PFSK-1 (cell line): ENCODE data around the gene TMEM182.

Source experiments
- FOXP2 ChIP-seq: optimal IDR thresholded peaks from 2 replicates; pipeline ENCODE3; 2011; ENCODE audit warnings: borderline replicate concordance, control low read depth, inconsistent platforms; ENCODE audit not compliant: insufficient read depth; ENCODE audit errors: extremely low read length, extremely low read depth
- POLR2AphosphoS5 ChIP-seq: IDR thresholded peaks from 2 replicates; pipeline ENCODE4 v1.6.1; 2012; ENCODE audit warnings: low read depth, mild to moderate bottlenecking, control low read depth, low read length, moderate library complexity
- SIN3A ChIP-seq: IDR thresholded peaks from 2 replicates; pipeline ENCODE4 v1.6.1; 2012; ENCODE audit warnings: mild to moderate bottlenecking, low read length, moderate library complexity, borderline replicate concordance; ENCODE audit not compliant: insufficient read depth
- TAF1 ChIP-seq: IDR thresholded peaks from 2 replicates; pipeline ENCODE4 v1.6.1; 2012; ENCODE audit warnings: low read length, control low read depth, borderline replicate concordance; ENCODE audit not compliant: insufficient read depth
- TF ChIP-seq, protein P1 (sequence below), 2 experiments: IDR thresholded peaks; 2 replicates each; pipeline versions ENCODE4 v1.6.1 to v1.8.0; 2011 to 2012; ENCODE audit warnings: low read depth in 2 of 2, low read length in 2 of 2, control low read depth in 1 of 2, inconsistent platforms in 1 of 2, mild to moderate bottlenecking in 1 of 2, moderate library complexity in 1 of 2; ENCODE audit not compliant: insufficient read depth in 1 of 2

Gene TMEM182

DNA sequence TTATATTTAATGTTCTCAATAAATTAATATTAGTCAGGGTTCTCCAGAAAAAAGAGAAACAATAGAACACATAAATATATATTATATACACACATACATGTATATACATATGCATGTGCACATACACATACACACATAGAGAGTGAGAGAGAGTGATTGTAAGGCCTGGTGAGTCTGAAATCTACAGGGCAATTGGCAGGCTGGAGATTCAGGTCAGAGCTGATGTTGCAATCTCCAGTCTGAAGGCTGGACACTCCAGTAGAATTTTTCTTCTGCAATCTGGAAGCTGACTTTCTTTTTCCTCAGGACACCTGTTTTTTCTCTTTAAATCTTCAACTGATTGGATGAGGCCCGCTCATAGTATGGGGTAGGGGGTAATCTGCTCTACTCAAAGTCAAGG is 3.2 kb downstream of the TMEM182 start:
- no peak for TF ChIP-seq FOXP2

DNA sequence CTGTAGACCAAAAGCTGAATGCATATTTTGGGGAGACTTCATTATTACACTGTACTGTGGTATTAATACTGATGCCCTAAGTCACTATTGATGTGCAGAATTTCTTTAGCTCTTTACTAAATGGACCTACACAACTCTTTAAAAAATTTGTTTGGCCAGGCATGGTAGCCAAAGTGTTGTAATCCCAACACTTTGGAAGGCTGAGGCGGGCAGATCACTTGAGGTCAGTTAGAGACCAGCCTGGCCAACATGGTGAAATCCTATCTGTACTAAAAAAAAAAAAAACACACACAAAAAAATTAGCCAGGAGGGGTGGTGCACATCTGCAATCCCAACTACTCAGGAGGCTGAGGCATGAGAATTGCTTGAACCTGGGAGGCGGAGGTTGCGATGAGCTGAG is 6.4 kb downstream of the TMEM182 start:
- TF ChIP-seq SIN3A (no peak), POLR2AphosphoS5 (no peak), TAF1 (no peak)
- TF ChIP-seq, protein P1, sequence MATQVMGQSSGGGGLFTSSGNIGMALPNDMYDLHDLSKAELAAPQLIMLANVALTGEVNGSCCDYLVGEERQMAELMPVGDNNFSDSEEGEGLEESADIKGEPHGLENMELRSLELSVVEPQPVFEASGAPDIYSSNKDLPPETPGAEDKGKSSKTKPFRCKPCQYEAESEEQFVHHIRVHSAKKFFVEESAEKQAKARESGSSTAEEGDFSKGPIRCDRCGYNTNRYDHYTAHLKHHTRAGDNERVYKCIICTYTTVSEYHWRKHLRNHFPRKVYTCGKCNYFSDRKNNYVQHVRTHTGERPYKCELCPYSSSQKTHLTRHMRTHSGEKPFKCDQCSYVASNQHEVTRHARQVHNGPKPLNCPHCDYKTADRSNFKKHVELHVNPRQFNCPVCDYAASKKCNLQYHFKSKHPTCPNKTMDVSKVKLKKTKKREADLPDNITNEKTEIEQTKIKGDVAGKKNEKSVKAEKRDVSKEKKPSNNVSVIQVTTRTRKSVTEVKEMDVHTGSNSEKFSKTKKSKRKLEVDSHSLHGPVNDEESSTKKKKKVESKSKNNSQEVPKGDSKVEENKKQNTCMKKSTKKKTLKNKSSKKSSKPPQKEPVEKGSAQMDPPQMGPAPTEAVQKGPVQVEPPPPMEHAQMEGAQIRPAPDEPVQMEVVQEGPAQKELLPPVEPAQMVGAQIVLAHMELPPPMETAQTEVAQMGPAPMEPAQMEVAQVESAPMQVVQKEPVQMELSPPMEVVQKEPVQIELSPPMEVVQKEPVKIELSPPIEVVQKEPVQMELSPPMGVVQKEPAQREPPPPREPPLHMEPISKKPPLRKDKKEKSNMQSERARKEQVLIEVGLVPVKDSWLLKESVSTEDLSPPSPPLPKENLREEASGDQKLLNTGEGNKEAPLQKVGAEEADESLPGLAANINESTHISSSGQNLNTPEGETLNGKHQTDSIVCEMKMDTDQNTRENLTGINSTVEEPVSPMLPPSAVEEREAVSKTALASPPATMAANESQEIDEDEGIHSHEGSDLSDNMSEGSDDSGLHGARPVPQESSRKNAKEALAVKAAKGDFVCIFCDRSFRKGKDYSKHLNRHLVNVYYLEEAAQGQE (IDR thresholded peaks at IDR 0.05; ENCODE audit: insufficient read depth in 1 of 2, low read depth in 2 of 2, low read length in 2 of 2) = no peak

DNA sequence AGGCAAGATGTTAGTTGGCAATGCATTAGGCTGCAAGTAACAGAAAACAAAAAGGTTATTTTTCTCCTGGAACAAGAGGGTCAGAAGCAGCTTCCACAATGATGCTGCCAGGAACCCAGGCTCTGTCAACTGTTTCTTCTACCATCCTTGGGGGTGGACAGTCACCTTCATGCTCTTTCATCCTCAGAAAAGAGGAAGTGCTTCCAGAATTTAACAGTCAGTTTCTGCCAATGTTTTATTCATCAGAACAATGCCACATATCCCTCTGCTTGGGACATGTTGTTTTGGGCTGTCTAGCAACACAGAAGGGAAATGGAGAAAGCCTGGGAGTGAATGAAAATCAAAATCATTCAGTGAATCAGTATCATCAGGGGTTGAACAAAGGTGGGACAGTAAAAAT is 7.1 kb downstream of the TMEM182 start:
- no peak for TF ChIP-seq FOXP2
- TF ChIP-seq, protein P1 (IDR thresholded peaks at IDR 0.05; ENCODE audit: insufficient read depth in 1 of 2, low read depth in 2 of 2, low read length in 2 of 2) = no peak
- no peak for TF ChIP-seq POLR2AphosphoS5
- no peak for TF ChIP-seq TAF1
- no peak for TF ChIP-seq SIN3A

DNA sequence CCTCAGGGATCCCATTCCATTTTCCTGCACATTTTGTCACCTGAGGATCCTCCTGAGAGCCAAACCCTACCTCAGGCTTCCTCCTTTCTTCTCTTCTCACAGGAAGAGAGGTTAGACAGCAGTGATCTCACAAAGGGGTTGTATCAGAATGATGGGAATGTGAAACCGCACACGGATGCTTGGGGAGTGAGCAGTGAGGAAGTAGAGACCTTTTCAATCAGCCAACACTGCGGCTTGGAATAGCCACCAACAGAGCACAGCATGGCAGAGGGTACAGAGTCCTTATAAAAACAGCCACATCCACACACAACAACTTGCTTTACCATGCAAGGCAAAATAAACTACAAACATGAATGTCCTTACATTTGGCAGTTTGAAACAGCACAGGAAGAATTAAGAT is 8.7 kb downstream of the TMEM182 start:
- TF ChIP-seq POLR2AphosphoS5 = no peak
- TF ChIP-seq, protein P1 (IDR thresholded peaks at IDR 0.05; ENCODE audit: insufficient read depth in 1 of 2, low read depth in 2 of 2, low read length in 2 of 2) = no peak
- no peak for TF ChIP-seq FOXP2
- TF ChIP-seq TAF1 = no peak
- TF ChIP-seq SIN3A = no peak

DNA sequence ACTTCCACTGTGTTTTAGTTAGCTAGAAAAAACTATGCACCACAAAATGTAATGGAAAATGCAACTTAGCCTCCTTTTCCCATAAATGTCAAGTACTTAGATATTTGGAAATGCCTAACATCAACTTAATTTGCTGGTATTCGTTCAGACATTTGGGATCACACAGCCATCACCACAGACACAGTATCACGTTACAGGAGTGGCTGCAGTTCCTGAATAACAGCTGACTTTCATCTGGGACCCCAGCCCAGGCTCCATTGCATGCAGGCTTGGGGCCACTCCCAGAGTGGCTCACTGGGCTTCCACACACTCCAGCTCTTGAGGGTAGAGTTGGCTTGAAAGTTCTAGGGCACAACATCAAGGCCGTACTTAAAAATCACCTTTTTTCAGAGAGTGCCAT is 9.3 kb downstream of the TMEM182 start:
- no peak for TF ChIP-seq POLR2AphosphoS5
- no peak for TF ChIP-seq TAF1
- TF ChIP-seq SIN3A = no peak
- TF ChIP-seq FOXP2 = no peak
- TF ChIP-seq, protein P1 (IDR thresholded peaks at IDR 0.05; ENCODE audit: insufficient read depth in 1 of 2, low read depth in 2 of 2, low read length in 2 of 2) = no peak

DNA sequence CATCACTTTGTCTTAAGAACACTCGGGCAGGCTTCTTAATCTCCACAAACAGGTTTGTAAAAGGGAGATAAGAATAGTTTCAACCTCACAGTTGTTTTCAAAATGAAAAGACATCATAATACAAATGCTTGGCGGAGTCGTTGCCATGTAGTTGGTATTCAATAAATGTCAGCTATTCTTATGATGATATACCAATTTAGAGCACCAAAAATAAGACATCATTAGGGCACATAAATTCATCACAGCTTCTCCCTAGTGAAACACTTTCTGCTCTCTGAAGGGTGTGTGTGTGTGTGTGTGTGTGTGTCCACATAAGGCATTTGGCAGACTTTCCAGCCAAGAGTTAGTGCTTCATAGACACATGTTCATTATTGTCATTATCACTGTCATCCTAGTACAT is 10.8 kb downstream of the TMEM182 start:
- TF ChIP-seq SIN3A (no peak), TAF1 (no peak), FOXP2 (no peak), POLR2AphosphoS5 (no peak)
- TF ChIP-seq, protein P1 (IDR thresholded peaks at IDR 0.05; ENCODE audit: insufficient read depth in 1 of 2, low read depth in 2 of 2, low read length in 2 of 2) = no peak
